CD4-positive, alpha-beta T cell treated with Interleukin-4 for 1 hour (primary cell): ENCODE measurements around the gene STPG4.
"Not testable (repeated sequence)": the region's sequence is repeated elsewhere in the genome, so short reads cannot be mapped to it uniquely, and the experiment has no call there.

ENCODE experiments used
- DNase-seq, 2 donors: peaks; one replicate each; pipeline ENCODE4 v3.0.0-alpha.2; 2020 to 2022

Gene STPG4

GRCh38 chr2:47155091-47155876 lies at the start of gene STPG4:
STPG4 (minus strand) TSS chr2:47155308; CDS start chr2:47155251, 57 bp downstream.
- no peak for DNase-seq

- DNase-seq: no peak
Observed at GRCh38 chr2:47204691-47205090, 49.6 kb upstream of the STPG4 start.

GRCh38 chr2:47203995-47204394 lies 48.9 kb upstream of the STPG4 start:
- DNase-seq: no peak

GRCh38 chr2:47201224-47201623 lies 46.1 kb upstream of the STPG4 start:
- DNase-seq: no peak

GRCh38 chr2:47198985-47199451 lies 43.9 kb upstream of the STPG4 start:
- DNase-seq: no peak

GRCh38 chr2:47196499-47196898 lies 41.4 kb upstream of the STPG4 start:
- DNase-seq: no peak

- no peak for DNase-seq
Observed at GRCh38 chr2:47196046-47196445, 40.9 kb upstream of the STPG4 start.

- no peak for DNase-seq
Observed at GRCh38 chr2:47195148-47195547, 40.0 kb upstream of the STPG4 start.

GRCh38 chr2:47194410-47194809 lies 39.3 kb upstream of the STPG4 start:
- DNase-seq: no peak

GRCh38 chr2:47193607-47194006 lies 38.5 kb upstream of the STPG4 start:
- DNase-seq: no peak

GRCh38 chr2:47190188-47190881 lies 35.2 kb upstream of the STPG4 start:
- DNase-seq: no peak

- DNase-seq: no peak
Observed at GRCh38 chr2:47189635-47190034, 34.5 kb upstream of the STPG4 start.

GRCh38 chr2:47187069-47187468 lies 32.0 kb upstream of the STPG4 start:
- no peak for DNase-seq

GRCh38 chr2:47186351-47186750 lies 31.2 kb upstream of the STPG4 start:
- no peak for DNase-seq

- not testable (repeated sequence) for DNase-seq
Observed at GRCh38 chr2:47185098-47185497, 30.0 kb upstream of the STPG4 start.

GRCh38 chr2:47181176-47181575 lies 26.1 kb upstream of the STPG4 start:
- no peak for DNase-seq

- DNase-seq: no peak
Observed at GRCh38 chr2:47180531-47180930, 25.4 kb upstream of the STPG4 start.

- DNase-seq: no peak
Observed at GRCh38 chr2:47179388-47179787, 24.3 kb upstream of the STPG4 start.

GRCh38 chr2:47178341-47178740 lies 23.2 kb upstream of the STPG4 start:
- DNase-seq: no peak

GRCh38 chr2:47177043-47177565 lies 22.0 kb upstream of the STPG4 start:
- DNase-seq: no peak

- DNase-seq: peak; percentile 49 to 66
Observed at GRCh38 chr2:47174733-47175361, 19.7 kb upstream of the STPG4 start.

- no peak for DNase-seq
Observed at GRCh38 chr2:47173986-47174732, 19.1 kb upstream of the STPG4 start.
